GM21526 (cell line): Measurements from ENCODE around the gene HDAC4.

Experiments used
- ATAC-seq: cut with Tn5 transposase; IDR thresholded peaks from one replicate; pipeline ENCODE4 v1.9.1; 2021; ENCODE audit warnings: moderate library complexity; ENCODE audit not compliant: unreplicated experiment, low FRiP score

Gene HDAC4

DNA sequence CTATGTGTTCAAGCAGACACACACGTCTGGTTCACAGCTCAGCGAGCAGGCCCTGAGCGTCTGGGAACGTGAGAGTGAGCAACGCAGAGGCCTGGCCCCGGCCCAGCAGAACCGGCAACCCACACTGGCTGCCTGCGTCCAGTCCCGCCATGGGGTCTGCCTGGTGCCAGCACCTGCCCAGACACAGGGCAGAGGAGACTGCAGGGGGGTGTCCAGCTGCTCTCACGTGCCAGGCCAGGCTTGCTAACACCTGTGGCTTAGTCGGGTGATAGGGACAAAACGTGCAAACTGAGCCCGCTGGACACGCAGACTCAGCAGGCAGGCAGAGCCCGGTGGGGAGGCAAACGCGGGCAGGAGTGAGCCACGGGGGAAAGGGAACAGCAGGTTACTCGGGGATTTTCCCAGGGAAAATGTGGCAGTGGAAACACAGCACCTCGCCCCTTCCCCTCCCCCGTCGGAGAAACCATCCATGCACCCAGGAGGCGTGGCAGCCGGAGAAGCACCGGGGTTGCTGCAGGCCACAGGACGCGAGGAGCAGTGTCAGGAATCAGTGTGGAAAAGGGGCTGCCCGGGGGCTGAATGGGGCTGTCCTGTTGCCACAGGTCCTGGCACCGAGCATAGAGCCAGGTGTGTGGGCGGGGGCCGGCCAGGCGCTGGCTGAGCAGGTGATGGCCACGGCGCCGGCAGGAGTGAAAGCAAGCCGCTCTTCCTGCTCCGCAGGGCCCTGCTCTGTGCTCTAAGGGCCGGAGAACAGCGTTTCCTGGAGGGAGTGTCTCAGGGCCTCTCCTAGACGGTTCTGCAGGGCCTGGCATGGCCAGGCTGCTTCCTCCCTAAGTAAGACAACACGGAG, 154.7 kb downstream of the HDAC4 start:
- ATAC-seq: no peak

DNA sequence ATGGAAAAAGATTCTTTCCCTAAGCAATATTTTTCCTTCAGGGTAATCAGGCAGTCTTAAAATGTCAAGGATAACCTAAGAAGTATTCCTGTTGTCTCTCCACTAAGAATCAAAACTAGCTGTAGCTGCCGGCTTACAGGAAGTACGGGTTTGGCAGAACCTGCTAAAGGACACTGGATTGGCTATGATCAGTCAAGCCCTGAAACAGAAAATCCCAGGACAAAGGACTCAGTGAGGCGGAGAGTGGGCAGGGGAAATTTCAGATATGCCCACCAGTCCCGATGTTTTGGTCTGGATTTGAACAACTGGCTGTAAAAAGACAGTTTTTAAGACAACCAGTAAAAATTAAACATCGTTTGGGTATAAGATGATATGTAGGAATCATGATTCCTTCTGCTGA, 155.7 kb downstream of the HDAC4 start:
- no peak for ATAC-seq

GRCh38 chr2:239244625-239245024, 156.2 kb downstream of the HDAC4 start:
- ATAC-seq: no peak

DNA sequence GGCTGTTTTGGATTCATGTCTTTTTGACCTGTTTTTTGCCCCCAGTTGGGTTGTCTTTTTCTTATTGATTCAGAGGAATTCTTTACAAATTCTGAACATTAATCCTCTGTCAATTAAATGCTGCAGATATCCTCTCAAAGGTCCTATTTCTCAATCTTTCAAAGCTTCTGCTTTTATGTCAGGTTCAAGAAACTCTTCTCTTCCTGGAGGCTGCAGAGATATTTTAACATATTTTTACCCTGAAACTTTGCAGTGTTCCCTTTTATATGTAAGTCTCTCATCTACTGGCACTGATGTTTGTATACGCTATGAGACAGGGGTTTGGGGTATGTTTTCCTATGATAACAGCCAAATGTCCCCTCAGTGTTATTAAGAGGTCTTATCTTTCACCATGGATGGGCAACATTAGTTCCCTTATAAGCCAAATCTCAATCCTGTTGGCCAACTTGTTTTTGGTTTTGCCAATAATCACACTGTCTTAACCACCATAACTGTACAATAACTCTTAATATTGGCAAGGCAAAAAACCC, 159.3 kb downstream of the HDAC4 start:
- no peak for ATAC-seq

DNA sequence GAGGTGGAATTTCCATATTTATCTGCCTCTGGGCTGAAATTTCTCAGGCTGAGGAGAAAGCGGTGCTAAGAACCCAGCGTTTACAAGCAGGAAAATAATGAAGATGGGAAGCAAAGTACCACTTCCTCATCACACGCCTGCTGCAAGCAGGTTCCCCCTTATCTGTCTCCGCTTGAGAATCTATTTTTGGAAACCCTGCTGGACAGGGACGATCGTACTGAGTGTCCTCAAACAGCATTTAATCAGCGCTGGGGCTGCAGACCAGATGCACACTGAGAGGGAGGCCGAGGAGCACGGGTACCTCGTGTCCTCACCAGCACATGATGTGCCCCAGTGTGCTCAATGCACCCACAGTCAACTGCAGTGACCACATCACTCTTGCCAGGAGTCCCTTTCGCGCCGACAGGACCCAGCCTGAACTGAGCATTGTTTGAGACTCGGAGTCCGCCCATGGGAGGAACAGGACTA, 160.4 kb downstream of the HDAC4 start:
- no peak for ATAC-seq

- no peak for ATAC-seq
These were observed 161.0 kb downstream of the HDAC4 start for GRCh38 chr2:239239607-239240413.

DNA sequence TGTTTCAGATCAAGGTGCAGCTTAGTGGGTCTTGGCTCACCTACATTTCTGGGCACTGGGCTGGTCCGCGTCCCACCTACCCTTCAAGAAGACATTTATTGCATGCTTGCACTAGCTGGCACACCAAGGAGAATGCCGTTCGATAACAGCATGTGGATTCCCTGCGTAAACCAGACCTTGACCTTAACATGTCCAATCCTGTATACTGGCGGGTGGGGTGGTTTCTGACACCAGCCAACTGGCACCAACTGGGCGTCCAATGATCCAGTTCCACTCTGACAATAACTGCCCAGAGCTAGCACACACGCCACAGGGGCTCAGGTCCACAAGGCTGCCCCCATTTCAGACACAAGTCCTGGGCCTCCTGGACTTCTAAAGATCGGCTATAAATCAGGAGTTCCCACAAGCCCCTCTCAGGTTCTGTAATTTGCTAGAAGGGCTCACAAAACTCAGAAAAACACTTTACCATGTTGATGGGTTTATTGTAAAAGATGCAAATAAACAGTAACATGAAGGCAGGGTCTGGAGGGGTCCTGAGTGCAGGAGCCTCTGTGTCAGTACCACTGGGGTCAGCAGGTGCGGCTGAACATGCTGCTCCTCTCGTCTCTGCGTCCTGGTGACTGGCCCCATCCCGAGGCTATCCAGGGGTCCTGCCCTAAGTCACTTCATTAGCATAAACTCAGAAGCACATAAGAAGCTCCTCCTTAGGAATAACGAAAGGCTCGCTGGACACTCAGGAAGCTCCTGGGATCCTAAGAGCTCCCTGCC, 161.8 kb downstream of the HDAC4 start:
- no peak for ATAC-seq

GRCh38 chr2:239238381-239238780, 162.4 kb downstream of the HDAC4 start:
- ATAC-seq: no peak

GRCh38 chr2:239236808-239237205, 164.0 kb downstream of the HDAC4 start:
- ATAC-seq: no peak

DNA sequence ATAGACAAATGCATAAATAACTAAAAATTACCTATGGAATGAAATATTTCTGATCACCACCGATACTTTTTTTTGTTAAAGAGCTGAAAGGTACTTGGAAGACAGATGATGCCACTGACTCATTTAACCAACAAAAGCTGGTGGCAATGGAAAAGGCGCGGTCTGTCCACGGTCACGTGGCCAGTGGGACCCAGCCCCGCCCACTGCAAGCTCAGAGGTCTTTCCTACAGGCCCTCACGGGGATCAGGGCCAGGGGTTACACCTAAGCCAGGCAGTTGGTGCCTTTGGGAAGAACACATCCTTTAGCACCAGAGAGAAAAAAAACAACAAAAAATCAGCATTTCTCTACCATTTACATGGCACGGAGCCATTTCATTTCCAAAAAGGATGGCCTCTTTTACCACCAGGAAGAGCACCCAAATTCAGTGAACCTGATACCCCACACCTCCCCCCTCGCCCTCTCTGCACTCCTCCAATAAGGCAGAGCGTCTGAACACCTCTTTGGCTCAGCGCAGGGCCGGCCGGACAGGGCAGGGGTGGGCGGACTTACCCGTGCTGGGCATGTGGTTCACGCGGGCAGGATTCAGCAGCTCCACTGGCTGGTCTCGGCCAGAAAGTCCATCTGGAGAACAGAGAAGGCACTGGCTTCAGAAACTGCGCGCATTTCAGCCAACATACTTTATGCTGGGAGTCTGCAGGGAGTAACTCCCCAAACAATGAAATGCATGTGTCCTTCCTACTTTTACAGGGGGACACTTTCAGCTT, 164.6 kb downstream of the HDAC4 start:
- no peak for ATAC-seq

- no peak for ATAC-seq
These were observed 165.5 kb downstream of the HDAC4 start for GRCh38 chr2:239235311-239235710.

DNA sequence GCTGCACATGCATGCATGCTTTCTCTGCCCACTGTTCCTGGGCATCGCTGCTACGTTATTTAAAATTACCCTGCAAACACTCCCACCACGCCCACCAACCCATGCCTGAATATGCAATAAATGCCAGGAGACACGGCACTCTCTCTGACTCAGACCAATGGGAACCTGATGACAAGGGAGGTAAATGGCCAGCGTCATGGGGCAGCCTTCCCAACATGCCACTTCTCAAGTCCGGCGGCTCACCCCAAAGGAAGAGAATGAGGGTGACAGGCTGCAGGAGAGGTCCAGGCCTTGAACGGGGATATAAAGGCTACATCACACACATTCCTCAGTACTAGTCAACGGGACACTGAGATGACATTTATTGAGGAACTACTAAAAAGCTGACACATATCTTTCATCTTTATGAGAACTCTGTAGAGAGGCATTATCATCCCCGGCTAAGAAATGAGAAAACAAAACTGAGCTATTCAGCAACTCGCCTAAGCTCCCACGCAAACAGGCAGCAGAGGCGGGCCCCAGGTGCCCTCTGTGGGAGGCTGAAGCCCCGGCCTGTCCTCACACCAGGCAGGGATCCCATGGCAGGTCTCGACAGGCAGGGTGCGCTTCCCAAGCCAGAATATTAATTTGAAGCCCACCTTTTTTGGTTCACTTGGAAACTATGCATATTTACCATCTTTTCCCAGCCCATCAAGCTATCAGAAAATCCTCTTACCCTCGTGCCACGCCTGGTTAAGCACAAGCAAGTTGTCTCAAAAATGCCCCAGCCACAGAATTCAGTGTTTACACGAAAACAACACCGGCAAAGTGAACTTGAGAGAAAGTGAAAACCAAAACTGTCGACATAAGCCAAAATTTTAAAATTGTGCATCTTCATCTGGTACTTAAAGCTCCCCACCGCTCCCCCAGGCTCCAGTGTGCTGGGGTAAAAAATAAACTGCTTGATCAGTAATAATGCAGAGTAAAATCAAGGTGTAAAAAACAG, 166.3 kb downstream of the HDAC4 start:
- ATAC-seq: no peak

DNA sequence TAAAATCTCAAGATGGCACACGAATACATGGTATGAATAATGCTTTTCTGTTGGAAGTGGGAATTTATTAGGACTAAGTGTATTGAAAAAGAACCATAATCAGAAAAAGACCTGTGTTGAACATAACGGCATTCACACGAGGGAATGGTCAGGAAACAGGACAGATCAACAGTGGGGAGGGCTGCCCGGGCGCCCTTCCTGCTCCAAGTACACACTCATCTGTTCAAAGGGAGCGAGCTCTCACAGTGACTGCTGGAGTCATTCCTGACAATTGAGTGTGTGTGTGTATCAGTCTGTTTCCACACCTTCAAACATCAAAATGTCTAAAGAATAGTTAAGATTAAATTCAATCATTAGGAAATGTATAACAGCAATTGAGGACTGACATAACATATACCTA, 167.2 kb downstream of the HDAC4 start:
- no peak for ATAC-seq

DNA sequence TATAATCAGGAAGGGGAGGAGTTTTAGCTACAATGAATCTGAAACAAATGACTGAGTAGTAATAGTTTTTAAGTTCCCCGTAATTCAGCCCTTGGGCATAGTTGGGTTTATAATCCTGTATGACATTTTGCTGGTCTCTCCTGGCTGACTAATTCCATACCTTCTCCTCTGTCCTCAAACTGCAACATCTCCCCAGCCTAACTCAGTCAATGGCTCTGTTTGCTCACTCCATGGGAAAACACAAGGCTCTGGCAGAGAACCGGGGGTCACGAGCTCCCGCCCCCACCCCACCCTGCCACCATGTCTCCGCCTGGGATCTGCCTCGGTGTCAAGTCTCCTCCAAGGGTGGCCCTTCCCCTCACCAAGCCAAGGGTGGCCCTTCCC, 168.6 kb downstream of the HDAC4 start:
- ATAC-seq: no peak

- ATAC-seq: no peak
These were observed 169.3 kb downstream of the HDAC4 start for GRCh38 chr2:239231231-239232194.

DNA sequence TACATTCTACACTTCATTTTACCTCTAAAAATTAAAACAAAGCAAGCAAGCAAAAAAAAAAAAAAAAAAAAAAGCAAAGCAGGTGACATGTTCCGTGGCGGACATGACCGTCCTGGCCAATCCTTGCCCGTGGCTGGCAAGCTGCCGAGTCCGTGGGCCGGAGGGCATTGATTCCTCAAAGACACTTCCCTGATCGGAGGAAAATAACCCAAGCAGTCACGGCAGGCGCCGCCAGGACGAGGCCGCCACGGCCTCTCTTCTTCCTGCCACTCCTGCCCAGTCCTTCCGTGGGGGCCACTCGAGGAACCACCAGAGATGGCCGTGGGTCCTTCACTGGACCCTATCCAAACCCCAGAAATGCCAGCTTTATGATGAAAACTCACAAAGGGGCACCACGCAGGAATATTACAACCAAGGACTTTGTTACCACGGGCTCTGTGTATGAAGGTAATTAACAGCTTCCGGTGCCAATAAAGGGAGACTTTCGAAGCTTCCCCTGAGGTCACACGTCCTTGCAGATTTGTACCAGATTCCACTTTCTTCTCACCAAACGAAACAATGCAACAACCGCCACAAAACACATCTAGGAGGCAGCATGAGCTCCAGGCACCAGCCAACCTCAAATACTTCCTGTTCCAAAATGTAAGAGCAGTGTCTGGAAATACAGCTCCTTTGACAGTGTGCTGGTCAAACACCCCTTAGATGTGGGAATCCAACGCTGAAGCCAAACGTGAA, 170.3 kb downstream of the HDAC4 start:
- no peak for ATAC-seq
